ENCODE data around the gene EPN3. TPM values are rescaled to one million over a fixed set of nuclear protein-coding genes. Genes with fewer than 3 reads are reported as not detected.

The EPN3 gene
- polyA plus RNA-seq, 1 donor from 2014 or later, result not detected

- Histone ChIP-seq H3K4me2 (ENCODE audit: low read length) (no peak overlapping the region), H3K9ac (ENCODE audit: low read length) (no peak overlapping the region), H3K9me2 (ENCODE audit: insufficient read depth, low read length) (no peaks in the 10 kb centered on the region), H3F3A (ENCODE audit: insufficient read depth, low read length, poor library complexity, severe bottlenecking) (no peaks in the 10 kb centered on the region), H3K4me3 (ENCODE audit: low read length) (no peak overlapping the region), H3K27ac (ENCODE audit: low read length) (no peak overlapping the region), H3K79me2 (replicated peaks; ENCODE audit: insufficient read depth, low read length) (no peaks in the 10 kb centered on the region), H2AFZ (ENCODE audit: low read depth, low read length) (no peak overlapping the region), H4K20me1 (ENCODE audit: insufficient read depth) (no peaks in the 10 kb centered on the region), H3K9me3 (ENCODE audit: low read length) (no peaks in the 10 kb centered on the region), H3K36me3 (ENCODE audit: insufficient read depth, low read length) (no peaks in the 10 kb centered on the region), H3K27me3 (ENCODE audit: insufficient read depth, low read depth, low read length) (no peaks in the 10 kb centered on the region)
- TF ChIP-seq TAF1 (IDR thresholded peaks at IDR 0.05; ENCODE audit: low read depth) (no peak), REST (IDR thresholded peaks at IDR 0.05; ENCODE audit: borderline replicate concordance) (no peak), RAD21 (conservative IDR thresholded peaks at IDR 0.05) (no peak), EP300 (conservative IDR thresholded peaks at IDR 0.05; ENCODE audit: poor library complexity, severe bottlenecking) (no peak), EZH2 (IDR thresholded peaks at IDR 0.05; ENCODE audit: borderline replicate concordance, insufficient read depth, low read length, poor library complexity, severe bottlenecking) (no peak), SMC3 (conservative IDR thresholded peaks at IDR 0.05; ENCODE audit: poor library complexity) (no peak), POLR2AphosphoS5 (IDR thresholded peaks at IDR 0.05) (no peak), MXI1 (conservative IDR thresholded peaks at IDR 0.05; ENCODE audit: poor library complexity, severe bottlenecking) (no peak)
- TF ChIP-seq, protein P1, sequence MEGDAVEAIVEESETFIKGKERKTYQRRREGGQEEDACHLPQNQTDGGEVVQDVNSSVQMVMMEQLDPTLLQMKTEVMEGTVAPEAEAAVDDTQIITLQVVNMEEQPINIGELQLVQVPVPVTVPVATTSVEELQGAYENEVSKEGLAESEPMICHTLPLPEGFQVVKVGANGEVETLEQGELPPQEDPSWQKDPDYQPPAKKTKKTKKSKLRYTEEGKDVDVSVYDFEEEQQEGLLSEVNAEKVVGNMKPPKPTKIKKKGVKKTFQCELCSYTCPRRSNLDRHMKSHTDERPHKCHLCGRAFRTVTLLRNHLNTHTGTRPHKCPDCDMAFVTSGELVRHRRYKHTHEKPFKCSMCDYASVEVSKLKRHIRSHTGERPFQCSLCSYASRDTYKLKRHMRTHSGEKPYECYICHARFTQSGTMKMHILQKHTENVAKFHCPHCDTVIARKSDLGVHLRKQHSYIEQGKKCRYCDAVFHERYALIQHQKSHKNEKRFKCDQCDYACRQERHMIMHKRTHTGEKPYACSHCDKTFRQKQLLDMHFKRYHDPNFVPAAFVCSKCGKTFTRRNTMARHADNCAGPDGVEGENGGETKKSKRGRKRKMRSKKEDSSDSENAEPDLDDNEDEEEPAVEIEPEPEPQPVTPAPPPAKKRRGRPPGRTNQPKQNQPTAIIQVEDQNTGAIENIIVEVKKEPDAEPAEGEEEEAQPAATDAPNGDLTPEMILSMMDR (IDR thresholded peaks at IDR 0.05; ENCODE audit: poor library complexity, severe bottlenecking), result no peak
Observed at GRCh38 chr17:50502301-50502990, 30.1 kb upstream of the EPN3 start.

DNA sequence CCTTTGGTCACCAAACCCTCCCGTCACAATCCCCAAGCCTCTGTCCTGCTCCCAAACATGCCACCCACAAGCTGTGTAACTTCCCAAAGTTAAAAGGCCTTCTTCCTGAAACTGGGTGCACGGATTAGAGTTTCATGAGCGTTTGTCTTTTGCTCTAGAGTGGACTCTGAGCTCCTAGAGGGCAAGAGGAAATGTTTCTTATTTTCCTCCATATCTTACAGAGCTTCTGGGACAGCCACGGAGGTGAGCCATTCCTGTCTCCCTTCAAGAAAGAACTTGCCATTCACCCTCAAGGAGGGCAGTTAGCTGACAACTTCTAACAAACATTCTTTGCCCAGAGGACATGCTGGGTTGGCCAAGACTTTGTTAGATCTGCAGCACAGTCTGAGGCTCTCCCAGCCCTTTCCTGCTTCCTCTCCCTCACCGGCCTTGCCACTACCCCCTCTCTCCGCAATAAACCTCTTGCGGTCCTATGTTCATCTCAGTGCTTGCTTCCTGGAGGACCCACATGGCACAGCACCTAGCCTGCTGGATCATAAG is 26.9 kb upstream of the EPN3 start:
- H3K36me3 ChIP-seq (ENCODE audit: insufficient read depth, low read length), result no peaks in the 10 kb centered on the region
- H3K79me2 ChIP-seq (replicated peaks; ENCODE audit: insufficient read depth, low read length), result no peaks in the 10 kb centered on the region
- no peak overlapping the region for H3K9ac ChIP-seq (ENCODE audit: low read length)
- H3K9me2 ChIP-seq (ENCODE audit: insufficient read depth, low read length), result no peaks in the 10 kb centered on the region
- H3K4me2 ChIP-seq (ENCODE audit: low read length), result no peak overlapping the region
- TF ChIP-seq, protein P1 (IDR thresholded peaks at IDR 0.05; ENCODE audit: poor library complexity, severe bottlenecking), result no peak
- TF ChIP-seq TAF1 (IDR thresholded peaks at IDR 0.05; ENCODE audit: low read depth), result no peak
- no peak for TF ChIP-seq MXI1 (conservative IDR thresholded peaks at IDR 0.05; ENCODE audit: poor library complexity, severe bottlenecking)
- no peak for TF ChIP-seq REST (IDR thresholded peaks at IDR 0.05; ENCODE audit: borderline replicate concordance)
- TF ChIP-seq EP300 (conservative IDR thresholded peaks at IDR 0.05; ENCODE audit: poor library complexity, severe bottlenecking), result no peak
- TF ChIP-seq SMC3 (conservative IDR thresholded peaks at IDR 0.05; ENCODE audit: poor library complexity), result no peak
- TF ChIP-seq EZH2 (IDR thresholded peaks at IDR 0.05; ENCODE audit: borderline replicate concordance, insufficient read depth, low read length, poor library complexity, severe bottlenecking), result no peak
- no peak for TF ChIP-seq RAD21 (conservative IDR thresholded peaks at IDR 0.05)
- no peak for TF ChIP-seq POLR2AphosphoS5 (IDR thresholded peaks at IDR 0.05)
- H3K9me3 ChIP-seq (ENCODE audit: low read length), result no peaks in the 10 kb centered on the region
- no peak overlapping the region for H2AFZ ChIP-seq (ENCODE audit: low read depth, low read length)
- H3K4me3 ChIP-seq (ENCODE audit: low read length), result no peak overlapping the region
- no peaks in the 10 kb centered on the region for H3K27me3 ChIP-seq (ENCODE audit: insufficient read depth, low read depth, low read length)
- H4K20me1 ChIP-seq (ENCODE audit: insufficient read depth), result no peaks in the 10 kb centered on the region
- no peak overlapping the region for H3K27ac ChIP-seq (ENCODE audit: low read length)
- no peaks in the 10 kb centered on the region for H3F3A ChIP-seq (ENCODE audit: insufficient read depth, low read length, poor library complexity, severe bottlenecking)
